Hepatocyte (in vitro differentiated cells): Measurements from ENCODE around the gene BCAS3. TPM values are rescaled to one million over a fixed set of nuclear protein-coding genes. Genes with fewer than 3 reads are reported as not detected.
A peak's percentile ranks its signal among the peaks of the same experiment; 100 is the strongest.

Experiments used
- DNase-seq: peaks from one replicate; pipeline ENCODE4 v3.0.0-alpha.2; 2016; ENCODE audit warnings: low spot score
- H2AFZ ChIP-seq: fragments of 200-600 bp; sonication (generic); 2 replicates; pipeline ENCODE4 v1.6.0; 2016; ENCODE audit warnings: antibody characterized with exemption, mild to moderate bottlenecking
- H3K27ac ChIP-seq: fragments of 200-600 bp; sonication (generic); 2 replicates; pipeline ENCODE4 v1.5.1; 2016; ENCODE audit warnings: mild to moderate bottlenecking
- H3K27me3 ChIP-seq: fragments of 200-600 bp; sonication (generic); 2 replicates; pipeline ENCODE4 v1.6.1; 2016
- H3K36me3 ChIP-seq: fragments of 200-600 bp; sonication (generic); replicated peaks from 2 replicates; pipeline ENCODE4 v1.5.1; 2016; ENCODE audit warnings: low read depth; ENCODE audit not compliant: insufficient read depth
- H3K4me1 ChIP-seq: fragments of 200-600 bp; sonication (generic); 2 replicates; pipeline ENCODE4 v1.5.1; 2016; ENCODE audit warnings: mild to moderate bottlenecking, moderate library complexity; ENCODE audit not compliant: insufficient read depth
- H3K4me2 ChIP-seq: fragments of 200-600 bp; sonication (generic); 2 replicates; pipeline ENCODE4 v1.6.0; 2016
- H3K4me3 ChIP-seq: fragments of 200-600 bp; sonication (generic); 2 replicates; pipeline ENCODE4 v1.5.1; 2016; ENCODE audit warnings: mild to moderate bottlenecking
- H3K79me2 ChIP-seq: fragments of 200-600 bp; sonication (generic); 2 replicates; pipeline ENCODE4 v1.6.0; 2017; ENCODE audit warnings: mild to moderate bottlenecking
- H3K9me2 ChIP-seq: fragments of 200-600 bp; sonication (generic); replicated peaks from 2 replicates; pipeline ENCODE4 v1.6.0; 2017; ENCODE audit warnings: mild to moderate bottlenecking; ENCODE audit not compliant: insufficient read depth
- H3K9me3 ChIP-seq: fragments of 200-600 bp; sonication (generic); 2 replicates; pipeline ENCODE4 v1.5.1; 2016; ENCODE audit warnings: low read depth, mild to moderate bottlenecking
- H4K20me1 ChIP-seq: fragments of 200-600 bp; sonication (generic); 2 replicates; pipeline ENCODE4 v1.6.0; 2016; ENCODE audit warnings: mild to moderate bottlenecking; ENCODE audit not compliant: insufficient read depth, poor library complexity, severe bottlenecking
- CTCF ChIP-seq: fragments of 200-600 bp; sonication (generic); IDR thresholded peaks from 2 replicates; pipeline ENCODE4 v1.5.1; 2016; ENCODE audit warnings: antibody characterized with exemption, mild to moderate bottlenecking; ENCODE audit not compliant: poor library complexity
- EZH2 ChIP-seq: fragments of 200-600 bp; sonication (generic); IDR thresholded peaks from 2 replicates; pipeline ENCODE4 v1.6.1; 2016; ENCODE audit warnings: antibody characterized with exemption, mild to moderate bottlenecking, borderline replicate concordance
- EZH2phosphoT487 ChIP-seq: fragments of 200-600 bp; sonication (generic); IDR thresholded peaks from one replicate; pipeline ENCODE4 v1.6.1; 2018; ENCODE audit warnings: antibody characterized with exemption, mild to moderate bottlenecking, low read depth, moderate library complexity; ENCODE audit not compliant: unreplicated experiment, severe bottlenecking
- whole genome bisulfite sequencing: methylation state at CpG from one replicate; pipeline ENCODE4 v1.1.6; 2016; ENCODE audit warnings: low lambda C conversion rate; ENCODE audit errors: missing lambda C conversion rate; 5-methylcytosine and 5-hydroxymethylcytosine counted together
- polyA plus RNA-seq: library from polyadenylated mRNA; unstranded; fragments of >200 nt; fragmentation: Nextera tagmentation; extraction: Ambion mirVana; gene quantifications from 2 replicates; pipeline ENCODE4 v1.2.1, GENCODE V29; 2016
- total RNA-seq: library from RNA; depleted of rRNA; stranded (reverse); fragments of >200 nt; gene quantifications from 2 replicates; pipeline ENCODE4 v1.2.3, GENCODE V29; 2014

The BCAS3 gene
- total and polyA plus RNA-seq, 2 experiments from 2014 or later = 16.5 to 58.8 TPM

GRCh38 chr17:61414141-61414935 lies 736.7 kb downstream of the BCAS3 start:
- Histone ChIP-seq H3K9me3 (no peaks in the 10 kb centered on the region), H3K27me3 (no peaks in the 10 kb centered on the region), H3K27ac (no peak overlapping the region), H3K36me3 (no peaks in the 10 kb centered on the region), H3K79me2 (peaks cover 20% of the 10 kb centered on the region), H3K4me2 (peak overlapping the region; percentile 99), H3K9me2 (no peaks in the 10 kb centered on the region), H3K4me3 (no peak overlapping the region), H3K4me1 (peaks cover 25% of the 10 kb centered on the region), H2AFZ (no peak overlapping the region), H4K20me1 (no peaks in the 10 kb centered on the region)
- 69% methylated on average over 14 of the region's 16 CpGs for WGBS
- DNase-seq = no peak
- no peak for TF ChIP-seq CTCF
- no peak for TF ChIP-seq EZH2phosphoT487
- no peak for TF ChIP-seq EZH2

- peaks cover 20% of the 10 kb centered on the region for H3K79me2 ChIP-seq
- H3K4me2 ChIP-seq = no peak overlapping the region
- no peak overlapping the region for H2AFZ ChIP-seq
- 86% methylated on average over 5 of the region's 5 CpGs for WGBS
- H3K4me1 ChIP-seq = peaks cover 23% of the 10 kb centered on the region
- H3K36me3 ChIP-seq = no peaks in the 10 kb centered on the region
- H3K4me3 ChIP-seq = no peak overlapping the region
- DNase-seq = no peak
- TF ChIP-seq CTCF = no peak
- TF ChIP-seq EZH2 = no peak
- no peak for TF ChIP-seq EZH2phosphoT487
- no peaks in the 10 kb centered on the region for H3K9me2 ChIP-seq
- H4K20me1 ChIP-seq = no peaks in the 10 kb centered on the region
- no peaks in the 10 kb centered on the region for H3K9me3 ChIP-seq
- H3K27me3 ChIP-seq = no peaks in the 10 kb centered on the region
- no peak overlapping the region for H3K27ac ChIP-seq
Observed at GRCh38 chr17:61414936-61415251, 737.2 kb downstream of the BCAS3 start.

GRCh38 chr17:61415374-61416210 lies 737.9 kb downstream of the BCAS3 start:
- TF ChIP-seq CTCF (no peak), EZH2phosphoT487 (no peak), EZH2 (no peak)
- Histone ChIP-seq H3K4me3 (no peak overlapping the region), H3K4me1 (peaks cover 16% of the 10 kb centered on the region), H4K20me1 (no peaks in the 10 kb centered on the region), H3K27me3 (no peaks in the 10 kb centered on the region), H3K4me2 (no peak overlapping the region), H3K27ac (peak overlapping the region; percentile 59), H3K9me3 (no peaks in the 10 kb centered on the region), H3K79me2 (peaks cover 20% of the 10 kb centered on the region), H2AFZ (no peak overlapping the region), H3K9me2 (no peaks in the 10 kb centered on the region), H3K36me3 (no peaks in the 10 kb centered on the region)
- DNase-seq = no peak
- 87% methylated on average over 5 of the region's 6 CpGs for WGBS
